HG02623 (cell line): ENCODE measurements around the gene ABI3.

Source experiments
- ATAC-seq: cut with Tn5 transposase; IDR thresholded peaks from one replicate; pipeline ENCODE4 v1.9.1; 2021; ENCODE audit warnings: moderate library complexity; ENCODE audit not compliant: unreplicated experiment

Gene ABI3

DNA sequence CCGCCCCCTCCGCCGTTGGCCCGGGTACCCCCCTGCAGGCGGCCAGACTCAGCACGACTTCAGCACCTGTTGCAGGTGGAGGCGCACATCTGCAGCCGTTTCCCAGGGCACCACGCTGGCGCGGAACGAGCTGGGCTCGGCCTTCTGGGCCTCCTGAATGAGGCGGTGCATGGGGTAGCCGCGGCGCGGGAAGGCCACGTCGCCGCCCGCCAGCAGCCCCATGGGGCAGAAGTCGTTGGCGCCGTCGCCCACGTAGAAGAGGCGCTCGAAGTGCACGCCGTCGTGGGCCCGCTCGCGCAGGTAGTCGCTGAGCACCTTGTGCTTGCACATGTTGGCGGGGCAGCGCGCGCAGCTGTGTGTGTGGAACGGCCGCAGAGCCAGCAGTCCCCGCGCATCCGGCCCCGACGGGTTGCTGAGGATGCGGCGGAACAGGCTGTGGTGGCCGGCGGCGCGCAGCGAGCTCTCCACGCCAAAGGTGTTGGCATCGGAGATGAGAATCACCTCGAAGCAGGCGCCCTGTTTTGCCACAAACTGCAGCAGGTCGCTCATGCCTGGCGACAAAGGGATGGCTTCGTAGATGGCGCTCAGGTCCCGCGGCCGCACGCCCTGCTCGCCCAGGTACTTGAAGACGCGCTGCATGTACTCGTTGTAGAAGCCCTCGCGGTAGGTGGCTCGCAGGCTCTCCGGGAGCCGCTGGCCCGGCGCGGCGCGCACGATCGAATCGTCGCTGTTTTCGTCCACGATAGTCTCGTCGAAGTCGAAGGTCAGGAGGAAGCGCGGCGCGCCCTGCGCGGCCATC lies 13.9 kb downstream of the ABI3 start:
- ATAC-seq = no peak

DNA sequence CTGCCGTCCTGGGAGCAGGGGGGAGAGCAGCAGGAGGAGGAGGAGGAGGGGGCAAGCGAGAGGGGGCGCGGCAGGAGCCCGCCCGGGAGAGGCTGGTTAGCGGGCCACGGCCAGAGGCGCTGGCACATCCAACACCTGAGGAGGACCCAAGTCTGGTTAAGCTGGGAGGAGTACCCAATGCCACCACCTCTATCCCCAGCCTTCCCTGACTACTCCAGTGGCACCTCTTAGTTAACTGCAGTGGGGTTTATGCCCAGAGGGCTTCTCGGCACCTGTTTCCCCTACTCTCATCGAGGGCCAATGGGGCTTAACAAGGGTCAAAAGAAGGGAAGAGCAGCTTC lies 14.5 kb downstream of the ABI3 start:
- ATAC-seq = no peak

DNA sequence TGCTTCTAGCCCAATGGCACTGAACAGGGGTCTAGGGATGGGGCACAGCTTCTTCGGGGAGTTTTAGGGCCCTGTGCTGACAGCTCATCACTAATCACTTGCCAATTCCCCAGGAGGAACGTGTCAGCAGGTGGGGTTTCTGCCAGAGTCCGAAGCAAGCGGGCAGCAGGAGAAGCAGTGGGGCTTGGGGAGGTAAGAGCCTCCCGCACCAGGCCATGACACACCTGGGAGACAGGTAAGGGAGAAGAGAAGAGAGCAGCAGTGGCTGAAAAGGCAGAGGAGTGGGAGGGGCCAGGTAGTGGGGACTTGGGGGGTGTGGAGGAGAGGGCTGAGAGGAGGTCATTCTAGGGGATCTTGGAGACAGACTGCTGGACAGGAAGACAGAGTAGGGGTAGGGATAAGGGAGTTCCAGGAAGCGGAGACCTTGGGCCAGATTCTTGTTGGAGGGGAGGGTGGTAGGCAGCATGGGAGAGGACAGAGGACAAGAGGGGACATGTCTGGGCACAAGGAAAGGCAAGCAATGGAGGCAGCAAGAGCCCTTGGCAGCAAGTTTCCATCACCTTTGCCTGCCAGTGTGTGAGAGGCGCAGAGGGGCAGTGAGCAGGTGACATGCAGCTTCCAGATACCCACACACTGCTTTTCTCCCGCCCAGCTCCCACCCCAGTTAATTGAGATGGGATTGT lies 15.2 kb downstream of the ABI3 start:
- no peak for ATAC-seq

DNA sequence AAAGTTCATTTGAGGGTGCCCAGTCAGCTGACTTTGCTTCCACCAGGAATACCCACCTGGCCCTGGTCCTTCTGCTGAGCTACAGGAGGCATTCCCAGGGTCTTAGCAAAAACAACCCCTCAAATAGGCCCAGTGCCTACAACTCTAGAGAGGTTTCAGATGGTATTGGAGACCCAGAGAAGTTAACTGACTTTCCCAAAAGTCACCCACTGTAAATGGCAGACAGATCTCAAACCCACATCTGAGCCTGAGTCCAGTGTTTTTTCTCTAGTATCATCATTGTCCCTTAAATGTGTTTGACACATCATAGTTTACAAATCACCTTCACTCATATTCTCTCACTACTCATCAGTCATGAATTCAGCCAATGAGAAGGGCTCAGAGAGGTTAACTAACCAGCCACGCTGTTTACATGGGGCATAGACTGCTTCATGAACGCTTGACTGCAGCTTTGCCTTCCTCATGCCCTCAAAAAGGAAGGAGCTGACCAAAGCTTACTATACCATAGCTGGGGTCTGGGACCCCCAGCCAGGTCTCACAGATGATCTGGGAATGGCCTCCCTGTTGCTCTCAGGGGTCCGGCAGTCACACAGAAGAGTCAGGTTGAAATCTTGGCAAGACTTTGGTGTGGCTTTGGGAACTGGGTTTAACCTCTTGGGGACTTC lies 16.4 kb downstream of the ABI3 start:
- ATAC-seq = no peak

DNA sequence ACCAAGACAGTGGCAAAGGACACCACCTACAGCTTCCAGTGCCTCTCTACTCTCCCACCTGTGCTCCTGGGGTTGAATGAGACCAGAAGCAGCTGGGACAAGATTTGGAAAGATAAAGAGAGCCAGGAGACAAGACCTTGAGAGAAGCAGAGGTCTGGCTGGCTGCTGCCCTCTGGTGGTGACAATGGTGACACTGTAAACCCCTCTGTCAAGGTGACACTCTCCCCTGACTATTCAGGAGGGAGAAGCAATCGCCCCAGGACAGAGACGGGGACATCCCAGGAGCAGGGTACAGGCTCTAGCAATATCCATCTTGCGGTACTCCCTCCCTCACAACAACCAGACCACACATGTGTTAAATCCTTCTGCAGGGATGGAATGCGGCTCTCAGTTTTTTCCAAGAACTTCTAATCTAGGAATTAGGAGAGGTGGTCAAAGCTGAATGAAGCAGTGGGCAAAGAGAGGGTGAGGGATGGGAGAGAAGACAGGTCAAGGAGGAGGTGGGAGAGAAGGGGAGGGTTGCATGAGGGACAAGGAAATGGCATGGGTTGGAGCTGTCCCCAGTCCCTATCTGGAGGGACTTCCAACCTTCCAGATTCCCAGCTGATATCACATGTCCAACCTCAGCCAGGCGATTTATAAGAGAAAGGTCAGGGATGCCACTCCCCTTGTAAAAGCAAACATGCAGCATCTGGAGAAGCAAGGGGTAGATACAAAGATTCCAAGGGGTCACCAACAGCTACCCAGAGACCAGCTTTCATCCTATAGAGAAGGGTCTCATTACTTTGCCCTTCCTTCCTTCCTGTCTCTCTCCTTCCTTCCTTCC lies 17.1 kb downstream of the ABI3 start:
- no peak for ATAC-seq

DNA sequence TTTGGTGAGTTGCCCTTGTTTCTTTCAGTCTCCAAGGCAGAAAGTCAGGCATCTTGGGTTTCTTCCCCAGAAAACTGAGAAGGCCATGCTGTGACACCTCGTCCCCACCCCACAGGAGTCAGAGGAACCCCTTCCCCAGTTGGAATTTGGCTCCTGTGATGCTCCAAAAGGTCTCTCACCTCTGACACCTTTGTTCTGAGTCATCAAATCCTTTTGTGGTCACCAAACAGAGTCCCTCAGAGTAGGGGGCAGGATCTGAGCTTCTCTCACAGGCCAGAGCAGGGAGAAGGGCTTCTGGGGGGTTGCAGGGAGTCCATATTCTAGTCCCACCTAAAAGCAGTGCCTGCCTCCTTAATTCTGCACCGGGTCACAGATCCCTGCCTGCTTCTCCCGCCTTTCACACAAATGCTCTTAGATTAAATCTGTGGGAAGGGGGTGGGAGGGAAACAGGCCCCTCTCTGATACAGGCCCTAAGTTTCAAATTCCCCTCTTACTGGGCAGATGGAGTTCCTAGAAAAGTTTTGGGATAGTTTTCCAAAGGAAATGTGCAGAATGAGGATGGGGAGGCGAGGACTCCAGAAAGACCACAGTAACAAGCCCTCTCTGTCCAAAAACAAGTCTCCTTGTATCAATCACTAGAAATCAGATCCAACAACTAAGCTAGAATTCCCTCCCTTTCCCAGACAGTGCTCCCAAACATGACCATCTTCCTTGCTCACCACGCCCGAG lies 18.7 kb downstream of the ABI3 start:
- no peak for ATAC-seq

DNA sequence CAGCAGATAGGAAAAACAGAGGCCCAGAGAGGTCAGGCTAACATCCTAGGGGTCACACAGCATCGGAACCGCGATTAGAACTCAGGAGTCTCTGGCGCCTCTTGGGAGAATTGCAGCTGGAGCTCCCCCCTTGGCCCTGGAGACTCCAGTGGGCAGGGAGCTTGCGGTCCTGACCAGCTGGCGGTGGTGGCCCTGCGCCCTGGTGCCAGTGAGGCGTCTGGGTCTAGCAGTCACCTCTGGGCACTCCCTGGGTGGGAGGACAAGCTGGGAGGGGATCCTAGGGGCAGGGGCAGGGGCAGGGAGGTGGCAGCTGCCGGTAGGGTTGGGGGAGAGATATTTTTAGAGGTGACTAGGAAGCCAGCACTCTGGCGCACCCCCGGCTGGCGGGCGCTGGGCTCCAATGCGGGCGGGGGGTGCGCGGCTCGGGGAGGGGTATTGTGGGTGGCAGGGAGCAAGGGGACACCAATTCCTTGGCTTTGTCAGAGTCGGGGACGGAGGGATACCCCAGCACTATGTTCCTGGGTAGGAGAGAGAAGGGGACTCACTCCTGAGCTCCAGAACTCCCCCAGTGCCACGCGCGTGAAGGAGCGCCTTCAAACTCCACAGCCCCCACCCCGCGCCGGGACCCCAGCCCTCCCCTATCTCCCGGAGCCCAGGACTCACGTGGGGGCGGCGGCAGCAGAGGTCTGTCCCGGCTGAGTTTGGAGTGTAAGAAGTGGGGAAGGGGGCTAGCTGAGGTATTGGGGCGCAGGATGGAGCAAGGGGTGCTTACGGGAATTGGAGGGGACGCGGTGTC lies 19.5 kb downstream of the ABI3 start:
- no peak for ATAC-seq

DNA sequence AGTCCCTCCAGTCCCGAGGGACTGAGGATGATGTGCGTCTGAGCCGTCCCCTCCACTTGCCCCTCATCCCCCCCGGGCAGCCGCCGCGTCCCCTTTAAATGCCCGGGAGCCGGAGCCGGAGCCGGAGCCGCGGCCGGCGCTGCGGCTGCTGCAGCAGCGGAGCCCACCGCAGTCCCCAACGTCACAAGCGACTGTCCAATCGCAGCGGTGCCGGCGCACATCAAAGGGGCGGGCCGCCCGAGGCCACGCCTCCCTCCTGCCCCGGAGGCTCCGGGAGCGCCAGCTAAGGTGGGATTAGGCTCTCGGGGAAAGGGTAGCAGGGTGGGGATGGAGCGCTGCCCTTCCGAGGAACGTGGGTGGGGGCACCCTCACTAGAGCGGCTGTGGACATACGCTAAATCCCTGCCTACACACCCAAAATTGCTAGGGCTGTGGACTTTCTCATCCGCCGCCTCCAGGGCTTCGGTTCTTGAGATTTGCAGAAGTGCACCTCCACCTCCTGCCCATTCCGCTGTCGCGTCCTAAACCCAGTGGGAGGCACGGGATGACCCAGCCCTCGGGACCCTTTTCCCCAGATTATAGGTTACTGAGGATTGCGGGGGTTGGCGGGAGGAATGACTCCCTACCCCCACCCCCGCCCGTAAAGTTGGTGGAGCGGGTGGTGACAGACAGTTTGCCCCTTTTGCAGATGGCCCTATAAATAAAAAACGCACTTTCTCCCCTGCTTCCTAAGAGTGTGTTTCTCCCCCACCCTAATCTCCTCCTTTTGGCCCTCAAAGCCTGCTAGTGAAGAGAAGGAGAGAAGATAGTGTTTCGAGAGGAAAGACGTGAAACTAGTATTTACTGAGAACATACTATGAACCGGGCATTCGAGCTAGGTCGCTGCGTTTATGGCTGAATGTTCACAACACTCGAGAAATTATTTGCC lies 20.4 kb downstream of the ABI3 start, which contains the start of gene PHOSPHO1:
PHOSPHO1 (minus strand) TSS at position 152 of the 927 bp plus-strand sequence. CDS start 4,096 bp downstream, outside the sequence.
- ATAC-seq = peak; percentile 87

DNA sequence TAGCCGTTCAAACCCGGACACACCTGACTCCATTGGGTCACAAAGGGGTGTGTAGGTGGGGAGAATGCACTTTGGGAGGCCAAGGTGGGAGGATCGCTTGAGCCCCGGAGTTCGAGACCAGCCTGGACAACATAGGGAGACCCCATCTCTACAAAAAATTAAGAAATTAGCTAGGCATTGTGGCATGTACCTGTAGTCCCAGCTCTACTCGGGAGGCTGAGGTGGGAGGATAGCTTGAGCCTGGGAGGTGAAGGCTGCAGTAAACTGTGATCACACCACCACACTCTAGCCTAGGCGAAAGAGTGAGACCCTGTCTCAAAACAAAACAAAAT lies 21.0 kb downstream of the ABI3 start:
- no peak for ATAC-seq

DNA sequence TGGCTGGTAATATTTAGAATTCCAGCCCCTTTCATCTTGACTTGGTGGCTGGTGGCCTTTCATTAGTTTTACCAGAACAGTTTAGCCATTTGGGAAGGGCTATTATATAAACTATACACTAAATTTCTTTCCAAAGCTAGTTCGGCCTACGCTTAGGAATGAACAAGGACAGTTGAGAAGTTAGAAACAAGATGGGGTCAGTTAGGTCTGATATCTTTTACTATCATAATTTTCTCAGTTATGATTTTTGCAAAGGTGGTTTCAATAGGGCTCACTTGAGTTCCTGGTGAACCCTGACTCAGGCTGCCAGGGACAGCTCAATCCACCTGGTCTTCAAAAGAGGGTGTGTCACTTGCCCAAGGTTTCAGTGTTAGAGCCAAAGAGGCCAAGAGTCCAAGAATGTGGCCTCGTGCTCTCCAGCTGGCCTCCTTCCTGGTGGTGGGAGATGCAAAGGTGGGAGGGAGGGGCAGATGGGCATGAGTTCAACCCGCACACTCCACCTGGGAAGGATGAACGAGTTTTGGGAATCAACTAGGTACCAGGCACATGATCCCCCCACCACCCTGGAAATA lies 24.1 kb downstream of the ABI3 start:
- no peak for ATAC-seq

DNA sequence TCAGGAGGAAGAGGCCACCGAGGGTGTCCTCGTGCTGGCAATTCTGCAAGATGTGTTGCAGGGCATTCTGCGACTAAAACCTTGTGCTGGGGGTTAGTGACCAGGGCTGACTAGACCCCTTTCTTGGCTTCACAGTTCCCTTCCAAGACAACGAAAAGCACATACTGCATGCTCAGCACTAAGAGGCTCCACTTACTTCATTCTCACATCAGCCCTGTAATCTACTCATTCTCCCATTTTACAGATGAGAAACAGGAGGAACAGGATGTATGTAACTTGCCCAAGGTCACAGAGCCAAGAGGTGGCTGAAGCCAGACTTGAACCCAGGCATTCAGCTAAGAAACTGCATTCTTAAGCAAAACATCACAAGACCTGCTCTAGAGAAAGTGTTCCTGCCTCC lies 25.4 kb downstream of the ABI3 start:
- ATAC-seq = no peak

DNA sequence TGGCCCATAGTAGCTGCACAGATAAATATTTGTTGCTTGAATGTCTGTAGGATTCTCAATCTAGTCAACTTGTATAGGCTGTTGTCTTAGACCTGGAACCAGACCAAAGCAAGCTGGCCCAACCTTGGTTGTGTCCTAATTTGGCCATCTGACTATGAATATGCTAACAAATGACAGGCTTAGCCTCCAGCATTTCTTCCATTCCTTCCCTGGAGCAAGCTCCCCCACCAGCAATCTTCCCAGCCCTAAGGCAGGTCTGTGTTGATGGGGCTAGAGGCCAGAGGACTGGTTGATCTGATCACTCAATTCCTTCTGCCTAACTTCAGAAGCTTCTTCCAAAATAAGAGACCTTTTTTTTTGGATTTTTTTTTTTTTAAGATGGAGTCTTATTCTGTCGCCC lies 29.5 kb downstream of the ABI3 start:
- ATAC-seq = no peak

DNA sequence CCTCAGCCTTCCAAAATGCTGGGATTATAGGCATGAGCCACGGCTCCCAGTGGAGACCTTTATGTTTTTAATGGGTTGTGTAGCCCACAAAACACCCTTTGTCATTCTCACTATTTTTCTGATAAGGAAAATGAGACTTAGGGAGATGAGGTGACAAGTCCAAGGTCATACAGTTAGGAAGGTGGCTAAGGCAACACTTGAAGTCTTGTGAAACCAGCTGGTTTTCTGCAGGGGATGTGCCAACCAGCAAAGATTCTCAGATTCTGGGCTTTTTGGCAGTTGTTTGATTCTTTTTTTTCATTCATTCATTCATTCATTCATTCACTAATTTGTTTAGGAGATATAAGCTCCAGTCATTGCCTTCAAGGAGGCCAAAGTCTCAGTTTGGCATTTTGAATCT lies 30.1 kb downstream of the ABI3 start:
- no peak for ATAC-seq

DNA sequence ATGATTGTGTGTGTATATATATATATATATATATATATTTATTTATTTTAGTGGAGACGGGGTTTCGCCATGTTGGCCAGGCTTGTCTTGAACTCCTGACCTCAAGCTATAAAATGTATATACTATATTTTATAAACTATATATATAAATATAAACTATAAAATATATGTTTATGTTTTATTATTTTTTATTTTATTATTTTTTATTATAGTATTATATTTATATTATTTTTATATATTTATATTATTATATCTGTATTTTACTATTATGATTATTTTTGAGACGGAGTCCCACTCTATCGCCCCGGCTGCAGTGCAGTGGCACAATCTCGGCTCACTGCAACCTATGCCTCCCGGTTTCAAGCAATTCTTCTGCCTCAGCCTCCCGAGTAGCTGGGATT lies 30.5 kb downstream of the ABI3 start:
- no peak for ATAC-seq

DNA sequence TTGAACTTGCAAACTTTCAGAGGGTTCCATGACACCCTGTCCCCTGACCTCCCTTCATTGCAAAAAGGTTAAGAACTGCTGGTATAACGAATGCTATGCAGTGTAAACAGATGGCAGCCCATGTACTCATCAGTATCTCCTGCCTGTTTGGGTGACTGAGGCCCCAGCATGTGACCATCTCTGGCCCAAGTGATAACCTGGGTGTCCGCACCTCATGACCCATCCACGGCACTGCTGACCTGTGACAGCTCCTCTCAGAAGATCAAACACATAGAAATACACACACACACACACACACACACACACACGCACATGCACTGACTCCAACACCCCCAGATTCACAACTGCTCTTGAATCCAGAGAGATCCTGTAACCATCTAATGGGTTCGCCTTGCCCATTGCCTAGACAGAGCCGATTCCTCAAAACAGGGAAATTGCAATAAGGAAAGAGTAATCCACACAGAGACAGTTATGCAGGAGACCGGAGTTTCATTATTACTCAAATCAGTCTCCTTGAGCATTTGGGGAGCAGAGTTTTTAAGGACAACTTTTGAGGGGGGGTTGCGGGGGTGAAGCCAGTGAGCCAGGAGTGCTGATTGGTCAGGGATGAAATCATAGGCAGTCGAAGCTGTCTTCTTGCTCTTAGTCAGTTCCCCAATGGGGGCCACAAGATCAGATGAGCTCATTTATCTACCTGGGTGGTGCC lies 31.3 kb downstream of the ABI3 start:
- no peak for ATAC-seq

DNA sequence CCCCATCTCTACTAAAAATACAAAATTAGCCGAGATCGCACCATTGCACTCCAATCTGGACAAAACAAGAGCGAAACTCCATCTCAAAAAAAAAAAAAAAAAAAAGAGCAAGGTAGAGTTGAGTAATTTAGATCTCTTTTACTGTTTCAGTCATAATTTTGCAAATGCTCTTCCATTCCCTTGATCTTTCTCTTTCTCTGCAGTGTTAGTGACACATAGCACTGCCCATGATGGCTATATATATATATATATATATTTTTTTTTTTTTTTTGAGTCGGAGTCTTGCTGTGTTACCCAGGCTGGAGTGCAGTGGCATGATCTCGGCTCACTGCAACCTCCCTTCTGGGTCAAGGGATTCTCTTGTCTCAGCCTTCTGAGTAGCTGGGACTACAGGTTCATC lies 32.3 kb downstream of the ABI3 start:
- ATAC-seq = no peak

DNA sequence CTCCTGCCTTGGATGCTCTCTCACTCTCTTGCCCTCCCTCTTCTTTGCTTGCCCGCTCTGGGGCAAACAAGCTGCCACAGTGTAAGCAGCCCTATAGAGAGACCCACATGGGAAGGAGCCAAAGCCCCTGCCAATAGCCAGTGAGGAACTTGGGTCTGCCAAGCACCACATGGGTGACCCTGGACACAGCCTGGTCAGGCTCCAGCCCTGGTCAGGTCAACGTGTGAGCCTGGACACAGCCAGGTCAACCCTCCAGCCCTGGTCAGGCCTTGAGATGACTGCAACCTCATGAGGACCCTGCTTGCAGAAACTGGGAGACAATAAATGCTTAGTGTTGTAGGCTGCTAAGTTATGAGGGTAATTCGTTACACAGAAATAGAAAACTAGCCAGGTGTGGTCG lies 34.3 kb downstream of the ABI3 start:
- no peak for ATAC-seq

DNA sequence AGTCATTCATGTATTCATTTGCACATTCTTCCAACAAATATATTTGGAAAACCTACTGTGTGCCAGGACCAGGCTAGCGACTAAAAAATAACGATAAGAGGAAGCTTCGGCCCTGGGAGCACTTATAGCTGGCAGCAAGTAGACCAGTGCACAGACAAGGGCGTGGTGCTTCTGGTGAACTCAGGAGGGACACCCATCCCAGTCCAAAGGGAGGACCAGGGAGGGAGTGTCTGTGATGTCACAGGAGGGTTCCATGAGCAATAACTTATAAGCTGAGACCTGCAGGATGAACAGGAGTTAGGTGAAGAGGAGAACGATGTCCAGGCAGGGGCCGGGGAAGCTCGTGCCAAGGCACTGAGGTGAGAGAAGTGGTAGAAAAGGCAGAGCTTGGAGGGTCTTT lies 37.4 kb downstream of the ABI3 start:
- ATAC-seq = no peak
